Omental fat pad (tissue), 4 donors: Measurements from ENCODE around the gene DIP2B. TPM values are rescaled to one million over a fixed set of nuclear protein-coding genes. Genes with fewer than 3 reads are reported as not detected.

ENCODE experiments used
- ATAC-seq: fragments of 150-250 bp; one replicate; pipeline ENCODE4 v1.9.1; 2016; ENCODE audit warnings: mild to moderate bottlenecking, moderate library complexity; ENCODE audit not compliant: low FRiP score
- DNase-seq: peaks from one replicate; pipeline ENCODE4 v3.0.0-alpha.2; 2019; ENCODE audit warnings: low spot score
- total RNA-seq, 4 donors: library from RNA; depleted of rRNA; stranded (reverse); fragments of >200 nt; gene quantifications; one replicate each; pipeline ENCODE4 v1.1.0, GENCODE V29; 2016
- TF ChIP-seq, protein P1 (sequence below), 3 donors: fragments of 450-650 bp; IDR thresholded peaks; one replicate each; pipeline ENCODE4 v1.5.1; 2016 to 2017; ENCODE audit warnings: antibody characterized with exemption in 3 of 3, mild to moderate bottlenecking in 3 of 3, moderate library complexity in 2 of 3

DIP2B gene, protein sequence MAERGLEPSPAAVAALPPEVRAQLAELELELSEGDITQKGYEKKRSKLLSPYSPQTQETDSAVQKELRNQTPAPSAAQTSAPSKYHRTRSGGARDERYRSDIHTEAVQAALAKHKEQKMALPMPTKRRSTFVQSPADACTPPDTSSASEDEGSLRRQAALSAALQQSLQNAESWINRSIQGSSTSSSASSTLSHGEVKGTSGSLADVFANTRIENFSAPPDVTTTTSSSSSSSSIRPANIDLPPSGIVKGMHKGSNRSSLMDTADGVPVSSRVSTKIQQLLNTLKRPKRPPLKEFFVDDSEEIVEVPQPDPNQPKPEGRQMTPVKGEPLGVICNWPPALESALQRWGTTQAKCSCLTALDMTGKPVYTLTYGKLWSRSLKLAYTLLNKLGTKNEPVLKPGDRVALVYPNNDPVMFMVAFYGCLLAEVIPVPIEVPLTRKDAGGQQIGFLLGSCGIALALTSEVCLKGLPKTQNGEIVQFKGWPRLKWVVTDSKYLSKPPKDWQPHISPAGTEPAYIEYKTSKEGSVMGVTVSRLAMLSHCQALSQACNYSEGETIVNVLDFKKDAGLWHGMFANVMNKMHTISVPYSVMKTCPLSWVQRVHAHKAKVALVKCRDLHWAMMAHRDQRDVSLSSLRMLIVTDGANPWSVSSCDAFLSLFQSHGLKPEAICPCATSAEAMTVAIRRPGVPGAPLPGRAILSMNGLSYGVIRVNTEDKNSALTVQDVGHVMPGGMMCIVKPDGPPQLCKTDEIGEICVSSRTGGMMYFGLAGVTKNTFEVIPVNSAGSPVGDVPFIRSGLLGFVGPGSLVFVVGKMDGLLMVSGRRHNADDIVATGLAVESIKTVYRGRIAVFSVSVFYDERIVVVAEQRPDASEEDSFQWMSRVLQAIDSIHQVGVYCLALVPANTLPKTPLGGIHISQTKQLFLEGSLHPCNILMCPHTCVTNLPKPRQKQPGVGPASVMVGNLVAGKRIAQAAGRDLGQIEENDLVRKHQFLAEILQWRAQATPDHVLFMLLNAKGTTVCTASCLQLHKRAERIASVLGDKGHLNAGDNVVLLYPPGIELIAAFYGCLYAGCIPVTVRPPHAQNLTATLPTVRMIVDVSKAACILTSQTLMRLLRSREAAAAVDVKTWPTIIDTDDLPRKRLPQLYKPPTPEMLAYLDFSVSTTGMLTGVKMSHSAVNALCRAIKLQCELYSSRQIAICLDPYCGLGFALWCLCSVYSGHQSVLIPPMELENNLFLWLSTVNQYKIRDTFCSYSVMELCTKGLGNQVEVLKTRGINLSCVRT (N-terminal part only)
- total RNA-seq: 10 to 100 TPM; 21.1 to 35.2 (median 24.4) TPM

DNA sequence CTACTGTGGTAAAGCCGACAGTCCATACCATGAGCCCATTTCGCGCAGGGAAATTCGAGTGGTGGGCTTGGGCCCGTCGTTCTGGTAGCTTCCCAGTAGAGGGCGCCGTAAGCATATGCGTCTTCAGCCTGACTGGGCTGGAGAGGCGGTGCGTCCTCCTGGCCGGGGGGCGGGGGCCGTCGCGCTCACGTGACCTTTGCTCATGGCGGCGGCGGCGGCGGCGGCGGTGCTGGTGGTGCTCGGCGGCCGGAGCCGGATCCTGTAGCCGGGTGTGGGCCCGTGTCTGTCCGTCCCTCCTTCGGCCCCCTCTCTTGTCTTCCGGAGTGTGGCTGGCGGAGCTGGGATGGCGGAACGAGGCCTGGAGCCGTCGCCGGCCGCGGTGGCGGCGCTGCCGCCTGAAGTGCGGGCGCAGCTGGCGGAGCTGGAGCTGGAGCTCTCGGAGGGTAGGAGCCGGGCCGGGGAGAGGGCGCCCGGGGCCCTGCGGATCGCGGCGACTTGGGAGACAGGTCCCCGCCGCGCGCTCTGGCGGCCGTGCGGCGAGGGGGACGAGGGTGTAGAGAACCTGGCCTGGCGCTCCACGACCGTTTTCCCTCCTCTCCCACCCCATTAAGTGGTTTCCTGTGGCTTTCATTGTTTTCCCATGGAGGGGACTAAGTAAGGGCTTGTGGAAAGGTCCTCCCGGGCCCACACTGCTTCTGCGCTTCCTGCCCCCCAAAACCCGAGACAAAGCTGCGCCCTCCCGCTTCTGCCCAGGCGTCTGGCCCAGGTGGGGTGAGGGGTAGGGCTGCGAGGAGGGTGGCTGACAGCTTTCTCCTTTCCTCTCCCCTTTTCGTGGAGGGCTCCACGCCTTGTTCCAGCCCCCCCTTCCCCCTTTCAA lies at the start of gene DIP2B:
Gene DIP2B, plus strand, starts transcription at position 188 of the 877 bp plus-strand sequence. Its CDS starts 156 bp downstream, at position 344.
- peak; percentile 97 for ATAC-seq
- DNase-seq: peak; percentile 87
- TF ChIP-seq, protein P1, sequence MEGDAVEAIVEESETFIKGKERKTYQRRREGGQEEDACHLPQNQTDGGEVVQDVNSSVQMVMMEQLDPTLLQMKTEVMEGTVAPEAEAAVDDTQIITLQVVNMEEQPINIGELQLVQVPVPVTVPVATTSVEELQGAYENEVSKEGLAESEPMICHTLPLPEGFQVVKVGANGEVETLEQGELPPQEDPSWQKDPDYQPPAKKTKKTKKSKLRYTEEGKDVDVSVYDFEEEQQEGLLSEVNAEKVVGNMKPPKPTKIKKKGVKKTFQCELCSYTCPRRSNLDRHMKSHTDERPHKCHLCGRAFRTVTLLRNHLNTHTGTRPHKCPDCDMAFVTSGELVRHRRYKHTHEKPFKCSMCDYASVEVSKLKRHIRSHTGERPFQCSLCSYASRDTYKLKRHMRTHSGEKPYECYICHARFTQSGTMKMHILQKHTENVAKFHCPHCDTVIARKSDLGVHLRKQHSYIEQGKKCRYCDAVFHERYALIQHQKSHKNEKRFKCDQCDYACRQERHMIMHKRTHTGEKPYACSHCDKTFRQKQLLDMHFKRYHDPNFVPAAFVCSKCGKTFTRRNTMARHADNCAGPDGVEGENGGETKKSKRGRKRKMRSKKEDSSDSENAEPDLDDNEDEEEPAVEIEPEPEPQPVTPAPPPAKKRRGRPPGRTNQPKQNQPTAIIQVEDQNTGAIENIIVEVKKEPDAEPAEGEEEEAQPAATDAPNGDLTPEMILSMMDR (IDR thresholded peaks at IDR 0.05): peak in 2 of 3 donors; percentile 73 to 95

DNA sequence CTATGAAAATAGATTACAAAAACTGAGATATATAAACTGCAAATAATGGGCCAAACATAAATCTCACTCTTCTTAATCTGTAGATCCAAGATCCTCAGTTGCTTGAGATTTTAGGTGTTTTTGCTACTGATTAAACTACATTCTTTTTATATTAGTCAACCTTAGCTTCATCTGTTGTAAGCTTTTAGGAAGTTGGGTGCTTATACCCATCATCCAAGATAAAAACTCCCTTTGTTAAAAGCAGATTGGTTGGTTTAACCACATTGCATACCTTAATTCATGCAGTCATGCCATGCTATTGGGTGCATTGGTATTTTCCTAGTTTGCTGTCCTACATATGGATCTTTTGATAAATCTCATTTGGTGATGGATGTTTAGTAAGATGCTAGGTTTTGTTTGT lies 46.2 kb upstream of the DIP2B start:
- ATAC-seq: no peak
- DNase-seq: no peak
- TF ChIP-seq, protein P1 (IDR thresholded peaks at IDR 0.05): no peak

DNA sequence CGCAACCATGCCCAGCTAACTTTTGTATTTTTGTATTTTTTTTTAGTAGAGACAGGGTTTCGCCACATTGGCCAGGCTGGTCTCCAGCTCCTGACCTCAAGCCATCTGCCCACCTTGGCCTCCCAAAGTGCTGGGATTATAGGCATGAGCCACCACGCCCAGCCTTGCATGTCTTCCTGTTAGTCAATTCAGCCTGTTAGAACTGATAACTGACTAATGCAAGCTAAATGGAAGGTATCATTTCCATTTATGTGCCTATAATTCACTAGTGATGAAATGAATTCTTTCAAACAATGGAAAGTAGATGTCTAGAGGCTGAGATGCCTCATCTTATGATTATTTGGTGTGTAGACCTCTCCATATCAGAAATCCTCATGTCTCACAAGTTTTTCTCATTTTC lies 37.3 kb upstream of the DIP2B start:
- TF ChIP-seq, protein P1 (IDR thresholded peaks at IDR 0.05): no peak
- no peak for DNase-seq
- no peak for ATAC-seq

DNA sequence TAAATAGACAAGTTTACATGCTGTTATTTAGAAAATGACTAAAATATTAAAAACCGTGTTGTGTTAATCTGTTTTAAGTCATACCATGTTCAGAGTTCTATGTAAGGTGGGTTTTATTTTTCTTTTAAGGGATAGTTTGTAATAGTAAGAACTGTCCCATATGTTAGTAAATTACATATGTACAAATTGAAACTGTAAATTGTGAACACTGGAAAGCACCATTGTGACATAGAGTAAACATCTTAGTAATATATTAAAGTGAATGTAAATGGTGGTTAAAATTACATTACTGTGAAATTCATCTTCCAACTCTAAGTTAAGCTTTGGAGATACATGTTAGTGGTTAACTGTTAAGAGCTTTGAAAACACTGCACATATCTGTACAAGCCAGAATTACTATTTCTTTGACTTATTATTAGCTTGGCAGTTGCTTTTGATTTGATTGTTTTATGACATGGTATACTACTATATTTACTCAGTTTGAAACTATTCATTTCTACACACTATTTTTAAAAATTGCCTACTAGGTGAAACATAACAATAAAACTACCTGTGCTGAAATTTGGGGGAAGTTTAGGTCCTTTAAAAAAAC lies 27.4 kb upstream of the DIP2B start:
- TF ChIP-seq, protein P1 (IDR thresholded peaks at IDR 0.05): no peak
- no peak for DNase-seq
- ATAC-seq: no peak

DNA sequence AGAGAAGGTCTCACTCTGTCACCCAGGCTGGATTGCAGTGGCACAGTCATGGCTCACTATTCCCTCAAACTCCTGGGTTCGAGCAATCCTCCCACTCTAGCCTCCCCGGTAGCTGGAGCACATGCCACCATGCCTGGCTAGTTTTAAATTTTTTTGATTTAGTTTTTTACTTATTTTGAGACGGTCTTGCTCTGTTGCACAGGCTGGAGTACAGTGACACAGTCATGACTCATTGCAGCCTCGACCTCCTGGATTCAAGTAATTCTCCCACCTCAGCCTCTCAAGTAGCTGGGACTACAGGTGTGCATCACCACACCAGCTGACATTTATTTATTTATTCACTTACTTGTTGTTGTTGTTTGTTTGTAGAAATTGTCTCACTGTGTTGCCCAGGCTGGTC lies 22.2 kb upstream of the DIP2B start:
- TF ChIP-seq, protein P1 (IDR thresholded peaks at IDR 0.05): no peak
- no peak for DNase-seq
- ATAC-seq: no peak
